Activated gamma-delta T cell treated with anti-CD3 and anti-CD28 coated beads, Interleukin-2, amount 50 U/mL, for 16 hours (primary cell): ENCODE data around the gene CFAP97D1.
"Not testable (repeated sequence)": the region's sequence is repeated elsewhere in the genome, so short reads cannot be mapped to it uniquely, and the experiment has no call there.

Source experiments
- DNase-seq: peaks from one replicate; pipeline ENCODE4 v3.0.0-alpha.2; 2020; ENCODE audit warnings: low read depth

Gene CFAP97D1

DNA sequence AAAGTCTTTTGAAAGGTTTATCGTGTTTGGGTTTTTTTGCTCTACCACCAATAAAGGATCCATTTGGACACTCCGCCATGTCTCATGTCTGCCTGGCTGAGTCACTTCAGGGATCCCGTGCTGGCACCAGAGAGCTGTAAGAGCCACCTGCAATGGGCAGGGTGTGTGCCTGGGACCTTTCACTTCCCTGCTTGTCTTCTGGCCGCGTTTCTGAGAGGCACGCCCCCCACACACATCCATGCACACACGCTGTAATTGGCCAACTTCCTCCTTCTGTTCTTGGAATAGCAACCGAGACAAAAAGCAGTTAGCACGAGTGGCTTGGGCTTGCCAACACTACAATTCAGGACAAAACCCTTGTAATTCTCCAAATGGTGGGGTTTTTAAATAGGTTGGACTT is 11.9 kb upstream of the CFAP97D1 start:
- DNase-seq, result no peak

- no peak for DNase-seq
These were observed 11.3 kb upstream of the CFAP97D1 start for GRCh38 chr17:43768943-43769342.

DNA sequence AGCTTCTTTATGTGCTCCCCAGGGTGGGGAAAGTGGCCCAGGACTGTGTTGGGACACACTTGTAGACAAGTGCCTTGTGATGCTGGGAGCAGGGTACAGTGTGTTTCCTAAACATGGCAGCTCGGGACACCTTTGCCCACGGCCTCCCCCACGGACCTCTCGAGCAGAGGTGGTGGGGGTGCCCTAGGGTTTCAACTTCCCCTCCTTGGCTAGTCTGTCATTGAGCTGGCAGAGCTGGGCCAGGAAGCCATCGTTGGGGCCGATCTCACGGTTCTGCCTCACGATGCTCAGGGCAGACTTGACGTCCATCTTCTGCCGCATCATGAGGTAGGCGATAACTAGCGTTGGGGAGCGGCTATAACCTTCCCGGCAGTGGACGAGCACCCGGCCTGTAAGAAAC is 10.8 kb upstream of the CFAP97D1 start:
- no peak for DNase-seq

GRCh38 chr17:43769859-43770258 is 10.4 kb upstream of the CFAP97D1 start:
- DNase-seq, result no peak

DNA sequence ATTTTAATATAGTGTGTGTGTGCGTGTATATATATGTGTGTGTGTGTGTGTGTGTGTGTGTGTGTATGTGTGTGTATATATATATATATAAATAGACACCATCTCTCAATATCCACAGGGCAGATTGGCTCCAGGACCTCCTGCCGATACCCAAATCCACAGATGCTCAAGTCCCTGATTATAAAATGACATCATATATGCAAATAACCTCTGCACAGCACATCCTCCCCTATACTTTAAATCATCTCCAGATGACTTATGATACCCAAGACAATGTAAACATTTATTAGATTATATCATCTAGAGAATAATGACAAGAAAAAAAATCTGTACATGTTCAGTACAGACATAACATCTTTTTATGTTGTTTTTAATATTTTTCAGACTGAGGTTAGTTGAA is 9.3 kb upstream of the CFAP97D1 start:
- DNase-seq, result no peak

- DNase-seq, result no peak
These were observed 8.8 kb upstream of the CFAP97D1 start for GRCh38 chr17:43771463-43771862.

DNA sequence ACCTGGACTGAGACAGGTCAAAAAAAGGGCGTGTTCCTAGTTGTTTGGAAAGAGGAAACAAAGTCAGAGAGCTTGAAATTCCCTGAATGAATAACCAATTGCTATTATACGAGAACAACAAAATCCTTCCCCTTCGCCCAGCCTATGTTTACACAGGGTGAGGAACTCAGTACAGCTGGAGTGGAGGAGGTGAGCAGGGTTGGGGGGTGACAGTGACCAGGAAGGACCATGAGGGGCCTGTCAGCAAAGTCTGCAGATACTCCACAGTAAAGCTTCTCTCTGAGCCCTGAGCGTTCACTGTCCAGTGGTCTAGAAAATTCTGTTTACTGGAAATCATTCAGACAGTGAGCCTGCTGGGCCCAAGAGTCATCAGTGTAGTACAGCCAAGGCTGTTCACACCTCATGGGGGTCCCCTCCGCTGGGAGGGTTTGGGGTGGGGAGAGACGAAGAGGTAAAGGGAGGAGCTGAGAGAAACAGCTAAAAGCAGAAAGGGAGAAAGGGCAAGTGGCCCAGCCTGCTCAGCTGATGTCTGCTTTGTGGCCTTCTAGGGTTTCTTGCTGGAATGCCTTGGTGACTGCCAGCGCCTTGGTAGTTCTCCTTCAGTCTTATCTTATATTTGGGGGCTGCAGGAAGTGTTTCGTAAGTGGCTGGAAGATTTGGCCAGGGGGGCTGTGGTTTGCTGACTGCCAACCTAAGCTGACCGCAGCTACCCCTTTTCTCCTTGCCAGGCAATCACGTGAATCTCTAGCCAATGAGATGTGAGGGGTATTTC is 7.2 kb upstream of the CFAP97D1 start:
- no peak for DNase-seq

GRCh38 chr17:43774304-43775250 is 5.7 kb upstream of the CFAP97D1 start:
- DNase-seq, result no peak

DNA sequence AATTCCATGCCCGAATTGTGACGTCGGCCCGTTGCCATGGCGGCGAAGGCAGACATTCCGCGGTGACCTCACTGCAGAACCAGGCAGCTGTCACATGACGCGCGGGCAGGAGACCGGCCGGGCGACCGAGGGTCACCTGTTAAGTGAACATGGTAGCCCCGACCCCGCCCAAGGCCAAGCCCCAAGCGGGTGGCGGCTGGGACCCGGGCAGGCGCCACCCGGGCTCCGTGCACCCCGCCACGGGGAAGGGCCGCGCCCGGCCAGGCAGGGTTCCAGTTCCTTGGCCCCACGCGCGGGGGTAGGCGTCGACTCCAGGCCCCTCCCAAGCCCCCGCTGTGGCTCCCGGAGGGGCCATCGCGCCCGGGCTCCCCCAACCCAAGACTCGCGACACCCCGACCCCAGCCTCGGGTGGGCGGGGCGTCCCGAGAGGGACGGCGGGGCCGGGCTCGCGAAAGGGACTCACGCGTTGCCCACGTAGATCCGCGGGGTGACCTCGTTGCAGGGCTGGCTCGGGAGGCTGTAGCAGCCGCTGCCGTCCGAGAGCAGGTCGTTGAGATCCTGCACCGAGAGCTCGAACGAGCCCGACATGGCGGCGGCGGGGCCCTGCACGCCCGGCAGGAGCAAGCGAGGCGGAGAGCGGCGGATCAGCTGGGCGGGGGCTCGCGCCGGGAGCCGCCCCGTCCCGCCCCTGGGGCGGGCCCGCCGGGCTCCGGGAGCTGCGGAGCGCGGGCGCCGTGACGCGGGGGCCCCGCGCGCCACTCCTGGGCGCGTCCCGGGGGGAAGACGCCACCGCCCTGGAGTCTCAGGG is 1.7 kb upstream of the CFAP97D1 start, which contains the start of gene DUSP3:
Gene DUSP3, minus strand, starts transcription at position 641 of the 808 bp plus-strand sequence. Its CDS starts 53 bp downstream, at position 588.
- DNase-seq, result peak; percentile 50

DNA sequence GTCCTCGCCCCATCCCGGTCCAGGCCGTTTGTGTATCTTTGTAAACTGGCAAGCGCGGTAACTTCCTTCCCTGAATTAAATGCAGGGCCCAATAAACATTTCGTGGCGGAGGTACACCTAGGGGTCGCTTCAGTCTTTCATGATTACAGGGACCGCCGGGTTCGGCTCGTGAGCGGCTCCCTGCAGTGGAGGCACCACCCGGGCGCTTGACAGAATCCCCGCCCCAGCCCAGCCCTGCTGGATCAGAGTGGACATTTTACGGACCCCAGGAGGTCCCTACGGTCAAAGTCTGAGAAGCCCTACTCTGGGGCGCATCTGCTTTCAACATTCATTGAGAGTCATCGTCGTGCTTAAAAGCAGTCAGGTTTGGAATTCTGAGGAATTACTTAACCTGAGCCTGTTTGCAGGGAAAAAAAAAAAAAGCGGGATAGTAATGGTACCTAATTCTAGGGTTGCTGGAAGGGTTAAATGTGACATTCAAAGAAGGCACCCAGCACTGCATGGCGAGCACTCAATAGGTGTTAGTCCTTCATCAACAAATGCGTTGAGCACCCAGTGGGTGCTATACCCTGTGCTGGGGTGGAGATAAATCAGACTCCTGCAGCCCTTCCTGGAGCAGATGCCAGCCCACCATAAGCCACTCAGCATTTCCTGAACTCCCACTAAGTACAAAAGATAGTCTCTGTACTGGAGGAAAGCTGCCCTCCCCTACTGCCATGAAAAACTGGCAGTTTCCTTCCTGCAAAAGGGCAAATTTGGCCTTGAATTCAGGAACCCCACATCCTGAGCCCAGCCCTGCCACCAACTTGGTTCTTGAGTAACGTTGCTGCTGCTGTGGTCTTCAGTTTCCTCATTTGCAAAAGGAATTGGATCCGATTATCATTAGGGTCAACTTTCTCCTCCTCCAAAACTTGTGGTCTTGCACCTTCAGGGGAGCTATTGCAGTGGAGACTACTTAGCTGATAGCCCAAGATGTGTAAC is 800 bp upstream of the CFAP97D1 start:
- DNase-seq, result no peak

DNA sequence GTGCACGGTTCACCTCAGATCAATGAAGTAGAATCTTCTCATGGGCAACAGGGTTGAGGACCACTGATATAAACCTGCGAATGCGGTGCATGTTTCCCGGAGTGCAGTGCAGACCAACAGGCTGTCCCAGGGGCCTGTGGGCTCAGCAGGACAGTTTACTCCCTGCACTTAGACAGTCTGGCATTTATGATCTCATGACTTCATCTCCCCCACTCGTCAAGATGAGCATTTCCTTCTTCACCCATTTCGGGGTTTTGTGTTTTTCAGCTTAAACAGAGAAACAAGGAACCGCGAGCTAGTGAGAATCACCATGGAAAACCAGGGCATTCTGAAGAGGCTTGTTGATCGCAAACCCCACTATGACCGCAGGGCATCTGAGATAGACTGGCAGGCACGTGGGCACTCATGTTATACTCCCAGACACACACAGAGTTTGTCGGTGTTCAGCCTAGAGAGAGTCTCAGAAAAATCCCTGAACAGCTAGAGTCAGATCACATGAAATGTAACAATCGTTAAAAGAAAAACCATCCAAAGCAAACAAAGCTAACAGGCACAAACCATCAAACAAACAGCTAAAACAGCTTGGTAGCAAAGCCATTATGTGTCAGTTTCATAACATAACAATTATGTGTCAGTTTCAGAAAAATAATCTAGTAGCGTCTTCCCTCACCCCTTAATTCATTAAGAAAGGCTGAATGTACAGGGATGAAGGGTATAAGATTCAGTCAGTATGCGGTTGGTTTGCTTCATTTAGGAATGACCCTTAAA is 2.9 kb downstream of the CFAP97D1 start:
- no peak for DNase-seq

- DNase-seq, result no peak
These were observed 3.8 kb downstream of the CFAP97D1 start for GRCh38 chr17:43784068-43784467.

- no peak for DNase-seq
These were observed 4.4 kb downstream of the CFAP97D1 start for GRCh38 chr17:43784628-43785101.

- DNase-seq, result no peak
These were observed 7.5 kb downstream of the CFAP97D1 start for GRCh38 chr17:43787728-43788127.

GRCh38 chr17:43788540-43788939 is 8.3 kb downstream of the CFAP97D1 start:
- no peak for DNase-seq

DNA sequence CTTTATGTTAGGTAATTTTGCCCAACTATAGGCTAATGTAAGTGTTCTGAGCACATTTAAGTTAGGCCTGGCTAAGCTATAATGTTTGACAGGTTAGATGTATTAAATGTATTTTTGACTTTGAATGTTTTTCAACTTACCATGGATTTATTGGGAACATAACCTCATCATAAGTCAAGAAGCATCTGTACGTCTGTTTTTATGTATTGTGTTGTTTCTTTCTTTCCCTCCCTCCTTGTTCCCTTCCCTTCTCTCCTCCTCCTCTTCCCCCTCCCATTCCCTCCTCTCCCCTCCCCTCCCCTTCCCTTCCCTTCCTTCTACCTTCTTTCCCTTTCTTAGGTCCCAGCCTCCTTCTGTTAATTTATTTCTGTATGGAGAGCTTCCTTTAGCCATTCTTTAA is 9.2 kb downstream of the CFAP97D1 start:
- DNase-seq, result no peak

DNA sequence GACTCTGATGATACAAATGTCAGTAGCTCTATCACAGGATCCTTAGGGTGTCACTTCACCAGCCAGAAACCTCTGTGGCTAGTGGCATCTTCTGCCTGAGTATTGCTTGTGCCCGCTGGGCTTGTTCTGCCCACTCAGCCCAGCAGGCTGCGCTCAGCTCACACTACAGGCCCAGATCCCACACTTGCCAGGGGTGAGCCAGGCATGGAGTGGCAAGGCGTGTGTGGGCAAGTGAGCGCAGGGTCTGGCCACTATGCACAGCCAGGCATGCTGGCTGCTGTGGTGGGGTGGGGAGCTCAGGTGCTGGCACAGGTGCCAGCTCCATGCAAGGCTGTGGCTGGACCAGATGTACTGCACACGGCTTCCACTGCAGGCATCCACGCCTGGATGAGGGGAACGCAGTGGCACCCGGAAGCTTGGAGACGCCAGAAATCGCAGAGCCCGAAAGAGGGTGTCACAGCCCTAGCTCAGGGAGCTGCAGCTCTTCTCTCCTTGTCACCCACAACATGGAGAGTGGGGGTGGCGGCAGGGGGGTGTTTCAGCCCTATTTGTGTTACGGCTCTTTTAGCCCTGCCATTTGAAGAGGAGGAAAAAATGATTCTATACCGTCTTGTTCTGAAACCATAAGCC is 10.2 kb downstream of the CFAP97D1 start:
- DNase-seq, result no peak

DNA sequence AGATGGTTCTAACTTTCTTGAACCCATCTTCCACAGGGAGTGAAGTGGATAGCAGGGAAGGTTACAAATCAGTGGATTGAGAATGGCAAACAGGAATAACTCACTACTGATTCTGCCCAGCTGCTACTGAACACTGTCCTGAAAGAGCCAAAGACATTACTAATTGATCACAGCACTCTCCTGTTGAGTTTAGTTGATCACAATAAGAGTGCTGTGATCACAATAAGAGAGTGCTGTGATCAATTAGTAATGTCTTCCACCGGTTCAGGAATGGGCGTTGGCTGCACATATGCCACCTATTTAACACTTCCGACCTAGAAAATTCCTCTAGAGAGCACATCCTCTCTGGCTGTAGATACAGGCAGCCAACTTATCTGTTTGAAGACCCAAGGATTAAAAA is 11.4 kb downstream of the CFAP97D1 start:
- DNase-seq, result no peak

GRCh38 chr17:43792668-43793067 is 12.4 kb downstream of the CFAP97D1 start:
- not testable (repeated sequence) for DNase-seq
